GM23338 (cell line): ENCODE measurements around the gene APBA1. TPM values are rescaled to one million over a fixed set of nuclear protein-coding genes. Genes with fewer than 3 reads are reported as not detected.

ENCODE experiments used
- ATAC-seq: fragments of 200-7000 bp; cut with Tn5 transposase; 3 replicates; pipeline ENCODE4 v1.9.1; 2020
- DNase-seq: peaks from one replicate; pipeline ENCODE4 v3.0.0-alpha.2; 2015; ENCODE audit warnings: low spot score
- H2AFZ ChIP-seq: fragments of 200-600 bp; sonication (generic); 2 replicates; pipeline ENCODE4 v1.8.0; 2016; ENCODE audit warnings: antibody characterized with exemption, mild to moderate bottlenecking, moderate library complexity
- H3F3A ChIP-seq: fragments of 200-600 bp; sonication (generic); replicated peaks from 2 replicates; pipeline ENCODE4 v1.8.0; 2017; ENCODE audit warnings: antibody characterized with exemption, mixed run types, low read depth
- H3K27ac ChIP-seq: fragments of 200-600 bp; sonication (generic); 2 replicates; pipeline ENCODE4 v1.6.1; 2016; ENCODE audit warnings: low read depth
- H3K27me3 ChIP-seq: fragments of 200-600 bp; sonication (generic); 2 replicates; pipeline ENCODE4 v1.8.0; 2016; ENCODE audit warnings: mild to moderate bottlenecking, mixed run types, moderate library complexity; ENCODE audit not compliant: insufficient read depth
- H3K36me3 ChIP-seq: fragments of 200-600 bp; sonication (generic); 2 replicates; pipeline ENCODE4 v1.8.0; 2016; ENCODE audit warnings: mild to moderate bottlenecking; ENCODE audit not compliant: insufficient read depth
- H3K4me1 ChIP-seq: fragments of 200-600 bp; sonication (generic); 2 replicates; pipeline ENCODE4 v1.8.0; 2016; ENCODE audit warnings: mild to moderate bottlenecking, moderate library complexity; ENCODE audit not compliant: insufficient read depth
- H3K4me2 ChIP-seq: fragments of 200-600 bp; sonication (generic); 2 replicates; pipeline ENCODE4 v1.7.1; 2017; ENCODE audit warnings: mixed run types
- H3K4me3 ChIP-seq: fragments of 200-600 bp; sonication (generic); 2 replicates; pipeline ENCODE4 v1.6.1; 2016; ENCODE audit warnings: mixed run types
- H3K79me2 ChIP-seq: fragments of 200-600 bp; sonication (generic); replicated peaks from 2 replicates; pipeline ENCODE4 v1.8.0; 2017; ENCODE audit warnings: mild to moderate bottlenecking; ENCODE audit not compliant: insufficient read depth
- H3K9me2 ChIP-seq: fragments of 200-600 bp; sonication (generic); 2 replicates; pipeline ENCODE4 v1.8.0; 2017; ENCODE audit not compliant: insufficient read depth
- H4K20me1 ChIP-seq: fragments of 200-600 bp; sonication (generic); replicated peaks from 2 replicates; pipeline ENCODE4 v1.8.0; 2017; ENCODE audit warnings: mild to moderate bottlenecking; ENCODE audit not compliant: insufficient read depth
- H3K27ac Mint-ChIP-seq: 2 replicates; pipeline ENCODE4 v1.8.0; 2020; ENCODE audit warnings: inconsistent platforms, mild to moderate bottlenecking, moderate library complexity, mixed read lengths
- H3K27me3 Mint-ChIP-seq: 3 replicates; pipeline ENCODE4 v1.8.0; 2022; ENCODE audit warnings: low read depth, mild to moderate bottlenecking, moderate library complexity, mixed read lengths, inconsistent platforms; ENCODE audit not compliant: insufficient read depth, poor library complexity
- H3K36me3 Mint-ChIP-seq: 3 replicates; pipeline ENCODE4 v1.8.0; 2021; ENCODE audit warnings: low read depth, mild to moderate bottlenecking, inconsistent platforms, moderate library complexity, mixed read lengths
- H3K4me1 Mint-ChIP-seq: 3 replicates; pipeline ENCODE4 v1.8.0; 2020; ENCODE audit warnings: mild to moderate bottlenecking, inconsistent platforms, mixed read lengths
- H3K4me3 Mint-ChIP-seq: 3 replicates; pipeline ENCODE4 v1.8.0; 2021; ENCODE audit warnings: moderate library complexity, mild to moderate bottlenecking, inconsistent platforms, mixed read lengths
- H3K9me3 Mint-ChIP-seq: 3 replicates; pipeline ENCODE4 v1.8.0; 2020; ENCODE audit warnings: moderate library complexity, mild to moderate bottlenecking, inconsistent platforms, mixed read lengths
- CREB1 ChIP-seq: fragments of 250-450 bp; sonication (Bioruptor Pico); IDR thresholded peaks from 2 replicates; pipeline ENCODE4 v1.5.0; 2020; ENCODE audit warnings: low read depth, mild to moderate bottlenecking, moderate library complexity
- CTCF ChIP-seq, 2 experiments: fragments of 200-600 bp in 1 of 2; sonication (generic) in 1 of 2; conservative IDR thresholded peaks; 2 replicates each; pipeline versions ENCODE4 v1.5.1 to v1.6.1; 2016 to 2017; ENCODE audit warnings: antibody characterized with exemption in 2 of 2, low read depth in 2 of 2, mild to moderate bottlenecking in 2 of 2, moderate library complexity in 1 of 2
- ETS1 ChIP-seq: IDR thresholded peaks from 2 replicates; pipeline ENCODE4 v1.6.1; 2016; ENCODE audit warnings: antibody characterized with exemption
- EZH2 ChIP-seq: fragments of 200-600 bp; sonication (generic); IDR thresholded peaks from one replicate; pipeline ENCODE4 v1.8.0; 2017; ENCODE audit warnings: antibody characterized with exemption, mild to moderate bottlenecking, low read depth; ENCODE audit not compliant: unreplicated experiment
- JUNB ChIP-seq: IDR thresholded peaks from one replicate; pipeline ENCODE4 v1.6.1; 2016; ENCODE audit warnings: antibody characterized with exemption; ENCODE audit not compliant: unreplicated experiment
- NANOG ChIP-seq: IDR thresholded peaks from 2 replicates; pipeline ENCODE4 v1.6.1; 2016; ENCODE audit warnings: antibody characterized with exemption, borderline replicate concordance
- POLR2AphosphoS5 ChIP-seq: IDR thresholded peaks from 2 replicates; pipeline ENCODE4 v1.6.1; 2016; ENCODE audit warnings: antibody characterized with exemption, low read depth
- REST ChIP-seq: IDR thresholded peaks from one replicate; pipeline ENCODE4 v1.6.1; 2018; ENCODE audit warnings: antibody characterized with exemption; ENCODE audit not compliant: unreplicated experiment
- STAT1 ChIP-seq: IDR thresholded peaks from one replicate; pipeline ENCODE4 v1.6.1; 2016; ENCODE audit warnings: antibody characterized with exemption; ENCODE audit not compliant: unreplicated experiment
- ZNF331 ChIP-seq: fragments of 250-450 bp; sonication (Bioruptor Pico); IDR thresholded peaks from 2 replicates; pipeline ENCODE4 v1.5.0; 2020; ENCODE audit warnings: low read depth, mild to moderate bottlenecking, moderate library complexity
- polyA plus RNA-seq: library from polyadenylated mRNA; unstranded; fragments of >200 nt; fragmentation: Nextera tagmentation; extraction: Ambion mirVana; gene quantifications from 2 replicates; pipeline ENCODE4 v1.2.1, GENCODE V29; 2016
- total RNA-seq: library from RNA; depleted of rRNA; stranded (reverse); fragments of >200 nt; shearing (Covaris generic); gene quantifications from 2 replicates; pipeline ENCODE4 v1.2.3, GENCODE V29; 2014

Gene APBA1
- total and polyA plus RNA-seq, 2 experiments from 2014 or later, result 0.26 to 1.0 TPM

- H3K4me3 ChIP-seq, result no peak overlapping the region
- no peaks in the 10 kb centered on the region for H3K9me2 ChIP-seq
- H3K36me3 Mint-ChIP-seq, result peaks cover 10% of the 10 kb centered on the region
- H3K79me2 ChIP-seq, result no peaks in the 10 kb centered on the region
- DNase-seq (no peak), ATAC-seq (no peak)
- peaks cover 10% of the 10 kb centered on the region for H3K27me3 Mint-ChIP-seq
- H3K4me1 Mint-ChIP-seq, result peaks cover 22% of the 10 kb centered on the region
- H4K20me1 ChIP-seq, result no peaks in the 10 kb centered on the region
- H3K36me3 ChIP-seq, result no peaks in the 10 kb centered on the region
- H2AFZ ChIP-seq, result no peak overlapping the region
- TF ChIP-seq ZNF331 (CRISPR knock-in tag) (no peak), REST (no peak), ETS1 (no peak), EZH2 (no peak), JUNB (no peak), NANOG (no peak), POLR2AphosphoS5 (no peak), STAT1 (no peak)
- no peak overlapping the region for H3K27ac Mint-ChIP-seq
- no peaks in the 10 kb centered on the region for H3K4me1 ChIP-seq
- no peak overlapping the region for H3K27ac ChIP-seq
- no peak overlapping the region for H3K4me3 Mint-ChIP-seq
- H3K4me2 ChIP-seq, result no peak overlapping the region
- H3K9me3 Mint-ChIP-seq, result peaks cover 10% of the 10 kb centered on the region; the same call in 2 of the 3 replicates
- H3K27me3 ChIP-seq, result no peaks in the 10 kb centered on the region
- H3F3A ChIP-seq, result no peaks in the 10 kb centered on the region
Measured at GRCh38 chr9:69476016-69476415, 196.2 kb downstream of the APBA1 start.

DNA sequence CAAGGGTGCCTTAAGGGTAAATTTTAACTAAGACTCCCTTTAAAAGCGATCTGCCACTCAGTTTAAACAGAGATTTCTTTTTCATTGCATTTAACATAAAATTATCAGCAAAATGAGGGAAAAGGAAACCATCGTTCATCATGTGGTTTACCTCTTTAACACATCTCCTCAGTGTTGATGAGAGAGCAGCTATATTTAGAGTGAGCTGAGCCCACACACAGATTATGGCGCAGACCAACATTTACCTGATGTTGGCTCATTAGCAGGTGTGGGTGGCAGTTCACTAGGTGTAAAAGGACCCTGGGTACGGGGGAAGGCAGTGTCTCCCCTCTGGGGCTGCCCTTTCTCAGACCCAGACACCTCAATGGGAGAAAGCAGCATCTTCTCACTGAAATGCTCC lies 197.3 kb downstream of the APBA1 start:
- Histone ChIP-seq H3K4me2 (no peak overlapping the region), H4K20me1 (no peaks in the 10 kb centered on the region), H3K36me3 (no peaks in the 10 kb centered on the region), H3K79me2 (no peaks in the 10 kb centered on the region), H3K4me3 (no peak overlapping the region), H3F3A (no peaks in the 10 kb centered on the region), H3K27ac (no peak overlapping the region), H3K27me3 (no peaks in the 10 kb centered on the region), H3K4me1 (no peaks in the 10 kb centered on the region), H3K9me2 (no peaks in the 10 kb centered on the region), H2AFZ (no peak overlapping the region)
- peaks cover 22% of the 10 kb centered on the region for H3K4me1 Mint-ChIP-seq
- ATAC-seq (no peak), DNase-seq (no peak)
- no peak overlapping the region for H3K27ac Mint-ChIP-seq
- peaks cover 10% of the 10 kb centered on the region; the same call in 2 of the 3 replicates for H3K9me3 Mint-ChIP-seq
- no peak overlapping the region for H3K4me3 Mint-ChIP-seq
- peaks cover 10% of the 10 kb centered on the region for H3K36me3 Mint-ChIP-seq
- peaks cover 10% of the 10 kb centered on the region for H3K27me3 Mint-ChIP-seq
- TF ChIP-seq CREB1 (CRISPR knock-in tag) (no peak), JUNB (no peak), ZNF331 (CRISPR knock-in tag) (no peak), CTCF (conservative IDR thresholded peaks at IDR 0.05; ENCODE audit: low read depth in 2 of 2) (no peak)
